ENCODE data around the gene NGB. TPM values are rescaled to one million over a fixed set of nuclear protein-coding genes. Genes with fewer than 3 reads are reported as not detected.
"Not testable (repeated sequence)": the region's sequence is repeated elsewhere in the genome, so short reads cannot be mapped to it uniquely, and the experiment has no call there.

The NGB gene
- total RNA-seq, 1 experiment from 2014 or later, result not detected

GRCh38 chr14:77306416-77306815 is 35.4 kb upstream of the NGB start:
- H3K27ac ChIP-seq, result peak overlapping the region; percentile 100

GRCh38 chr14:77305696-77306095 is 34.7 kb upstream of the NGB start:
- peak; percentile 36 to 62 for DNase-seq
- peak overlapping the region; percentile 100 for H3K27ac ChIP-seq
- H3K4me3 ChIP-seq, result no peak overlapping the region
- H3K27me3 ChIP-seq, result no peaks in the 10 kb centered on the region
- H3K4me1 ChIP-seq, result peaks cover 59% of the 10 kb centered on the region
- 0 out of 2 replicates have a peak, but pooled peaks cover 8% of the 10 kb centered on the region for H3K36me3 ChIP-seq
- H3K9me3 ChIP-seq (replicated peaks), result no peaks in the 10 kb centered on the region

More at GRCh38 chr14:77306416-77306815, 35.4 kb upstream of the NGB start:
- Histone ChIP-seq H3K27me3 (no peaks in the 10 kb centered on the region), H3K4me1 (peaks cover 57% of the 10 kb centered on the region), H3K9me3 (replicated peaks) (no peaks in the 10 kb centered on the region), H3K36me3 (0 out of 2 replicates have a peak, but pooled peaks cover 8% of the 10 kb centered on the region), H3K4me3 (peak overlapping the region; percentile 16)
- DNase-seq, result peak; percentile 67 to 86

GRCh38 chr14:77303417-77304156 is 32.6 kb upstream of the NGB start:
- H3K4me1 ChIP-seq, result peaks cover 52% of the 10 kb centered on the region

GRCh38 chr14:77302926-77303325 is 31.9 kb upstream of the NGB start:
- Histone ChIP-seq H3K27ac (peak overlapping the region; percentile 100), H3K27me3 (no peaks in the 10 kb centered on the region), H3K36me3 (peaks cover 7% of the 10 kb centered on the region), H3K4me3 (no peak overlapping the region), H3K4me1 (peaks cover 52% of the 10 kb centered on the region), H3K9me3 (replicated peaks) (no peaks in the 10 kb centered on the region)
- DNase-seq, result no peak

More at GRCh38 chr14:77303417-77304156, 32.6 kb upstream of the NGB start:
- peak; percentile 42 to 60 for DNase-seq
- peaks cover 4% of the 10 kb centered on the region for H3K36me3 ChIP-seq
- H3K27ac ChIP-seq, result peak overlapping the region; percentile 100
- H3K27me3 ChIP-seq, result no peaks in the 10 kb centered on the region
- no peaks in the 10 kb centered on the region for H3K9me3 ChIP-seq (replicated peaks)
- H3K4me3 ChIP-seq, result no peak overlapping the region

- no peak overlapping the region for H3K27ac ChIP-seq
- peaks cover 39% of the 10 kb centered on the region for H3K4me1 ChIP-seq
- peak; percentile 74 to 77 for DNase-seq
- no peaks in the 10 kb centered on the region for H3K27me3 ChIP-seq
- H3K9me3 ChIP-seq (replicated peaks), result no peaks in the 10 kb centered on the region
- no peak overlapping the region for H3K4me3 ChIP-seq
- H3K36me3 ChIP-seq, result peaks cover 10% of the 10 kb centered on the region
Measured at GRCh38 chr14:77301103-77301502, 30.1 kb upstream of the NGB start.

GRCh38 chr14:77299771-77300170 is 28.8 kb upstream of the NGB start:
- Histone ChIP-seq H3K4me1 (peaks cover 26% of the 10 kb centered on the region), H3K36me3 (peaks cover 5% of the 10 kb centered on the region), H3K4me3 (no peak overlapping the region), H3K27ac (no peak overlapping the region), H3K27me3 (no peaks in the 10 kb centered on the region), H3K9me3 (replicated peaks) (no peaks in the 10 kb centered on the region)
- no peak for DNase-seq

- Histone ChIP-seq H3K27me3 (no peaks in the 10 kb centered on the region), H3K4me3 (no peak overlapping the region), H3K4me1 (peaks cover 3% of the 10 kb centered on the region; the same call in 1 of the 2 replicates), H3K9me3 (replicated peaks) (no peaks in the 10 kb centered on the region), H3K27ac (no peak overlapping the region), H3K36me3 (peaks cover 17% of the 10 kb centered on the region)
- DNase-seq, result no peak
Measured at GRCh38 chr14:77296906-77297305, 25.9 kb upstream of the NGB start.

GRCh38 chr14:77296155-77296554 is 25.1 kb upstream of the NGB start:
- Histone ChIP-seq H3K4me1 (no peaks in the 10 kb centered on the region; the same call in 1 of the 2 replicates), H3K36me3 (peaks cover 17% of the 10 kb centered on the region), H3K4me3 (no peak overlapping the region), H3K9me3 (replicated peaks) (no peaks in the 10 kb centered on the region), H3K27me3 (no peaks in the 10 kb centered on the region), H3K27ac (no peak overlapping the region)
- no peak for DNase-seq

GRCh38 chr14:77290705-77291104 is 19.7 kb upstream of the NGB start:
- H3K36me3 ChIP-seq, result peaks cover 26% of the 10 kb centered on the region
- no peaks in the 10 kb centered on the region for H3K9me3 ChIP-seq (replicated peaks)
- no peak for DNase-seq
- H3K27me3 ChIP-seq, result no peaks in the 10 kb centered on the region
- H3K27ac ChIP-seq, result no peak overlapping the region
- no peaks in the 10 kb centered on the region for H3K4me1 ChIP-seq
- H3K4me3 ChIP-seq, result no peak overlapping the region

GRCh38 chr14:77286576-77286975 is 15.6 kb upstream of the NGB start:
- DNase-seq, result no peak
- Histone ChIP-seq H3K27ac (no peak overlapping the region), H3K4me3 (no peak overlapping the region), H3K27me3 (no peaks in the 10 kb centered on the region), H3K4me1 (peaks cover 8% of the 10 kb centered on the region), H3K36me3 (peaks cover 32% of the 10 kb centered on the region), H3K9me3 (replicated peaks) (no peaks in the 10 kb centered on the region)

- H3K36me3 ChIP-seq, result peaks cover 38% of the 10 kb centered on the region
- H3K27ac ChIP-seq, result no peak overlapping the region
- no peak overlapping the region for H3K4me3 ChIP-seq
Measured at GRCh38 chr14:77284466-77284865, 13.5 kb upstream of the NGB start.

GRCh38 chr14:77284066-77284465 is 13.1 kb upstream of the NGB start:
- peaks cover 38% of the 10 kb centered on the region for H3K36me3 ChIP-seq

More at GRCh38 chr14:77284466-77284865, 13.5 kb upstream of the NGB start:
- DNase-seq, result no peak
- Histone ChIP-seq H3K27me3 (no peaks in the 10 kb centered on the region), H3K4me1 (peaks cover 12% of the 10 kb centered on the region), H3K9me3 (replicated peaks) (no peaks in the 10 kb centered on the region)

GRCh38 chr14:77281852-77282410 is 10.9 kb upstream of the NGB start:
- DNase-seq, result peak; percentile 39 to 54
- peaks cover 34% of the 10 kb centered on the region for H3K36me3 ChIP-seq
- no peaks in the 10 kb centered on the region for H3K9me3 ChIP-seq (replicated peaks)
- H3K27me3 ChIP-seq, result no peaks in the 10 kb centered on the region
- H3K4me1 ChIP-seq, result peaks cover 12% of the 10 kb centered on the region
- peak overlapping the region; percentile 55 for H3K27ac ChIP-seq
- no peak overlapping the region for H3K4me3 ChIP-seq

More at GRCh38 chr14:77284066-77284465, 13.1 kb upstream of the NGB start:
- H3K4me3 ChIP-seq, result no peak overlapping the region
- no peak overlapping the region for H3K27ac ChIP-seq
- H3K9me3 ChIP-seq (replicated peaks), result no peaks in the 10 kb centered on the region
- no peak for DNase-seq
- no peaks in the 10 kb centered on the region for H3K27me3 ChIP-seq
- peaks cover 12% of the 10 kb centered on the region for H3K4me1 ChIP-seq

- H3K4me3 ChIP-seq; DNase-seq; H3K27me3 ChIP-seq; H3K27ac ChIP-seq; H3K9me3 ChIP-seq (replicated peaks): not testable (repeated sequence)
- H3K4me1 ChIP-seq, result peaks cover 12% of the 10 kb centered on the region
- H3K36me3 ChIP-seq, result peaks cover 26% of the 10 kb centered on the region
Measured at GRCh38 chr14:77280921-77281320, 9.9 kb upstream of the NGB start.

GRCh38 chr14:77279719-77280118 is 8.7 kb upstream of the NGB start:
- H3K4me3 ChIP-seq, result no peak overlapping the region
- peaks cover 16% of the 10 kb centered on the region for H3K36me3 ChIP-seq
- no peaks in the 10 kb centered on the region for H3K27me3 ChIP-seq
- H3K9me3 ChIP-seq (replicated peaks), result no peaks in the 10 kb centered on the region
- DNase-seq, result no peak
- no peak overlapping the region for H3K27ac ChIP-seq
- H3K4me1 ChIP-seq, result peaks cover 12% of the 10 kb centered on the region

All from SJCRH30 (cell line).